GM19328 (cell line): ENCODE measurements around the gene NDFIP2.

Source experiments
- ATAC-seq: cut with Tn5 transposase; IDR thresholded peaks from one replicate; pipeline ENCODE4 v1.9.1; 2021; ENCODE audit warnings: mild to moderate bottlenecking, moderate library complexity; ENCODE audit not compliant: unreplicated experiment

NDFIP2 gene

GRCh38 chr13:79480954-79481684 is at the start of gene NDFIP2:
Gene NDFIP2 (plus strand): TSS chr13:79481155. CDS start chr13:79481204, 49 bp downstream.
- peak; percentile 85 for ATAC-seq

GRCh38 chr13:79432086-79432485 is 48.9 kb upstream of the NDFIP2 start:
- no peak for ATAC-seq

- no peak for ATAC-seq
These were observed 48.0 kb upstream of the NDFIP2 start for GRCh38 chr13:79432992-79433391.

GRCh38 chr13:79434556-79434955 is 46.4 kb upstream of the NDFIP2 start:
- no peak for ATAC-seq

GRCh38 chr13:79435561-79435990 is 45.4 kb upstream of the NDFIP2 start:
- ATAC-seq, result no peak

GRCh38 chr13:79439275-79439674 is 41.7 kb upstream of the NDFIP2 start:
- ATAC-seq, result no peak

- ATAC-seq, result no peak
These were observed 39.9 kb upstream of the NDFIP2 start for GRCh38 chr13:79440958-79441528.

- ATAC-seq, result no peak
These were observed 38.7 kb upstream of the NDFIP2 start for GRCh38 chr13:79442221-79442620.

GRCh38 chr13:79442706-79443105 is 38.2 kb upstream of the NDFIP2 start:
- ATAC-seq, result no peak

- no peak for ATAC-seq
These were observed 34.8 kb upstream of the NDFIP2 start for GRCh38 chr13:79445968-79446645.

GRCh38 chr13:79447141-79447540 is 33.8 kb upstream of the NDFIP2 start:
- no peak for ATAC-seq

- no peak for ATAC-seq
These were observed 33.2 kb upstream of the NDFIP2 start for GRCh38 chr13:79447741-79448140.

GRCh38 chr13:79448413-79448812 is 32.5 kb upstream of the NDFIP2 start:
- no peak for ATAC-seq

- no peak for ATAC-seq
These were observed 30.8 kb upstream of the NDFIP2 start for GRCh38 chr13:79450110-79450509.

GRCh38 chr13:79451500-79451962 is 29.4 kb upstream of the NDFIP2 start:
- peak; percentile 99 for ATAC-seq

GRCh38 chr13:79452239-79452913 is 28.6 kb upstream of the NDFIP2 start:
- no peak for ATAC-seq

- ATAC-seq, result no peak
These were observed 25.6 kb upstream of the NDFIP2 start for GRCh38 chr13:79455331-79455730.

GRCh38 chr13:79456051-79456450 is 24.9 kb upstream of the NDFIP2 start:
- ATAC-seq, result no peak

- ATAC-seq, result no peak
These were observed 24.1 kb upstream of the NDFIP2 start for GRCh38 chr13:79456656-79457365.

GRCh38 chr13:79457390-79457789 is 23.6 kb upstream of the NDFIP2 start:
- ATAC-seq, result no peak

- ATAC-seq, result no peak
These were observed 23.0 kb upstream of the NDFIP2 start for GRCh38 chr13:79457948-79458347.
